ENCODE measurements around the gene MAP4K3. TPM values are rescaled to one million over a fixed set of nuclear protein-coding genes. Genes with fewer than 3 reads are reported as not detected.
"Not testable (repeated sequence)": the region's sequence is repeated elsewhere in the genome, so short reads cannot be mapped to it uniquely, and the experiment has no call there.

The MAP4K3 gene
- total and polyA plus RNA-seq, 8 donors: 8.2 to 23.1 (median 16.3) TPM

- intact Hi-C loops (cut with DNase I): no loop called here
- 98% methylated on average over 1 of the region's 1 CpG for WGBS, 2 donors
- DNase-seq (no peak), FAIRE-seq (no peak), ATAC-seq (no peak)
- Histone ChIP-seq H3K4me3 (no peak overlapping the region), H3K36me3 (peaks cover 0 to 10% (median 0%) of the 10 kb centered on the region in 3 donors), H3K9me3 (no peaks in the 10 kb centered on the region), H3K27me3 (no peaks in the 10 kb centered on the region), H3K27ac (no peak overlapping the region), H3K4me1 (no peaks in the 10 kb centered on the region)
- no peak for TF ChIP-seq CTCF (IDR thresholded peaks at IDR 0.05)
Observed at GRCh38 chr2:39325966-39326365, 111.1 kb downstream of the MAP4K3 start.

DNA sequence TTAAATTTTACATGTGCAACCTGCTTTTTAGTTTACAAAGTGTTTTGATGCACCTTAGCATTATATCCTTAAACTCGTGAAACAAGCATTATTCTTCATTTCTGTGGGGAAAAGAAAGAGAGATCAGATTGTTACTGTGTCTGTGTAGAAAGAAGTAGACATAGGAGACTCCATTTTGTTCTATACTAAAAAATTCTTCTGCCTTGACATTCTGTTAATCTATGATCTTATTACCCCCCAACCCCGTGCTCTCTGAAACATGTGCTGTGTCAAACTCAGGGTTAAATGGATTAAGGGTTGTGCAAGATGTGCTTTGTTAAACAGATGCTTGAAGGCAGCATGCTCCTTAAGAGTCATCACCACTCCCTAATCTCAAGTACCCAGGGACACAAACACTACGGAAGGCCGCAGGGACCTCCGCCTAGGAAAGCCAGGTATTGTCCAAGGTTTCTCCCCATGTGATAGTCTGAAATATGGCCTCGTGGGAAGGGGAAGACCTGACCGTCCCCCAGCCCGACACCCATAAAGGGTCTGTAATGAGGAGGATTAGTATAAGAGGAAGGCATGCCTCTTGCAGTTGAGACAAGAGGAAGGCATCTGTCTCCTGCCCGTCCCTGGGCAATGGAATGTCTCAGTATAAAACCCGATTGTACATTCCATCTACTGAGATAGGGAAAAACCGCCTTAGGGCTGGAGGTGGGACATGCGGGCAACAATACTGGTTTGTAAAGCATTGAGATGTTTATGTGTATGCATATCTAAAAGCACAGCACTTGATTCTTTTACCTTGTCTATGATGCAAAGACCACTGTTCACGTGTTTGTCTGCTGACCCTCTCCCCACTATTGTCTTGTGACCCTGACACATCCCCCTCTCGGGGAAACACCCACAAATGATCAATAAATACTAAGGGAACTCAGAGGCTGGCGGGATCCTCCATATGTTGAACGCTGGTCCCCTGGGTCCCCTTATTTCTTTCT, 115.7 kb downstream of the MAP4K3 start:
- intact Hi-C loops (cut with DNase I); H3K27me3 ChIP-seq; H3K4me3 ChIP-seq; H3K36me3 ChIP-seq; FAIRE-seq; DNase-seq; H3K4me1 ChIP-seq; H3K9me3 ChIP-seq; ATAC-seq; H3K27ac ChIP-seq: not testable (repeated sequence)
- 92 to 94% methylated on average over 13 to 16 of the region's 16 CpGs for WGBS, 2 donors

DNA sequence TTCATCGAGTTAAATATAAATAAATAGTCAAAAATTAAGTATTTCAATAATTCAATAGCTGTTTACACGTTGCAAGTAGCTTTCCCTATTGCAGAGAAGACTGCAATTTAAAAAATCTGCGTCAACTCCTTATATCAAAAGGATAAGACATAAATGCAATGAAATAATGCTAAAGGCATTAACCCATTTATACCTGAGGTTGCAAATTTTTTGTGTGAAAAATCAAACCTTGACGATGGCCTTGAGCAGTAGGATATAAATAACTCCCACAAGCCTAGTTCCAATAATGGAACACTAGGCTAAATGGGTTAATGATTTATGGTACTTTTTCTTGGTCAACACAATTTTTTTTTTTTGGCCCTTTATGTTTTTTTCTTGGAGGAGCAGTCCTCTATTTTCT, 116.9 kb downstream of the MAP4K3 start:
- no peak for FAIRE-seq
- intact Hi-C loops (cut with DNase I): no loop called here
- no peak for DNase-seq
- Histone ChIP-seq H3K36me3 (peaks cover 0 to 8% (median 0%) of the 10 kb centered on the region in 3 donors), H3K4me1 (no peaks in the 10 kb centered on the region), H3K4me3 (no peak overlapping the region), H3K27ac (no peak overlapping the region), H3K27me3 (no peaks in the 10 kb centered on the region), H3K9me3 (no peaks in the 10 kb centered on the region)
- 80 to 83% methylated on average over 4 of the region's 4 CpGs for WGBS, 2 donors
- no peak for TF ChIP-seq CTCF (IDR thresholded peaks at IDR 0.05)
- no peak for ATAC-seq

DNA sequence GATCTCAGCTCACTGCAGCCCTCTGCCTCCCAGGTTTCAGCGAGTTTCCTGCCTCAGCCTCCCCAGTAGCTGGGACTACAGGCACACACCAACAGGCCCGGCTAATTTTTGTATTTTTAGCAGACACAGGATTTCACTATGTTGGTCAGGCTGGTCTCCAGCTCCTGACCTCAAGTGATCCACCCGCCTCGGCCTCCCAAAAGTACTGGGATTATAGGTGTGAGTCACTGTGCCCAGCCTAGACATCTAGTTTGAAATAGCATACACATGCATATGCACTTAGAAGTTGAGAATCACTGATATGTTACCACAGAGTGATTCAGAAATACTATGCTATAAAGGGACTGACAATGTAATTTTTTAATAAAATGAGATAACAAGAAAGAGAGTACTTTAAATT, 123.5 kb downstream of the MAP4K3 start:
- WGBS, 2 donors: 95 to 99% methylated on average over 4 of the region's 4 CpGs
- Histone ChIP-seq H3K27ac (no peak overlapping the region), H3K27me3 (no peaks in the 10 kb centered on the region), H3K4me3 (no peak overlapping the region), H3K36me3 (peaks cover 0 to 9% (median 0%) of the 10 kb centered on the region in 3 donors), H3K9me3 (no peaks in the 10 kb centered on the region), H3K4me1 (no peaks in the 10 kb centered on the region)
- no peak for TF ChIP-seq CTCF (IDR thresholded peaks at IDR 0.05)
- intact Hi-C loops (cut with DNase I): no loop called here
- ATAC-seq (no peak), DNase-seq (no peak), FAIRE-seq (no peak)

GRCh38 chr2:39311469-39311868, 125.6 kb downstream of the MAP4K3 start:
- no peak for TF ChIP-seq CTCF (IDR thresholded peaks at IDR 0.05)
- Histone ChIP-seq H3K36me3 (peaks cover 0 to 9% (median 0%) of the 10 kb centered on the region in 3 donors), H3K27ac (no peak overlapping the region), H3K4me3 (no peak overlapping the region), H3K27me3 (no peaks in the 10 kb centered on the region), H3K4me1 (no peaks in the 10 kb centered on the region), H3K9me3 (no peaks in the 10 kb centered on the region)
- no peak for ATAC-seq
- no peak for DNase-seq
- intact Hi-C loops (cut with DNase I): no loop called here
- no peak for FAIRE-seq
- 94 to 95% methylated on average over 2 of the region's 2 CpGs for WGBS, 2 donors

All from pancreas (tissue), 10 donors.